ENCODE results near the gene SAPCD2.

DNA sequence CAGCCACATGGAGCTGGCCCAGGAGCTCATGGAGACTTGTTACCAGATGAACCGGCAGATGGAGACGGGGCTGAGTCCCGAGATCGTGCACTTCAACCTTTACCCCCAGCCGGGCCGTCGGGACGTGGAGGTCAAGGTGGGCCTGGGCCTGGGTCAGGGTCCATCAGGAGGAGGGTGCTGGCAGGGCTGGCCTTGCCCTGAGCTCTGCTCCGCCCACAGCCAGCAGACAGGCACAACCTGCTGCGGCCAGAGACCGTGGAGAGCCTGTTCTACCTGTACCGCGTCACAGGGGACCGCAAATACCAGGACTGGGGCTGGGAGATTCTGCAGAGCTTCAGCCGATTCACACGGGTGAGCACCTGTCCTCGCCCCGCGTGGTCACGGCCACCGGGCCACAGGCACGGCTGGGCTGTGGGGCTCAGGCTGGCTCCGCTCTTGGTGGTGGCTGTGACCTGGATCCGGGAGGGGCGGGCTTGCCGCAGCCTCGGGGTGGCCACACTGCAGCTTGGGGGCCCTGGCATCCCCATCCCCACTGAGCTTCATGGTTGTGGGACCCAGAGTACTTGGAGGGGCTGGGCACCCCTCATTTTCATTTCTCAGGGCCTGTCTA is 37.1 kb upstream of the SAPCD2 start:
- TF ChIP-seq, protein P1, sequence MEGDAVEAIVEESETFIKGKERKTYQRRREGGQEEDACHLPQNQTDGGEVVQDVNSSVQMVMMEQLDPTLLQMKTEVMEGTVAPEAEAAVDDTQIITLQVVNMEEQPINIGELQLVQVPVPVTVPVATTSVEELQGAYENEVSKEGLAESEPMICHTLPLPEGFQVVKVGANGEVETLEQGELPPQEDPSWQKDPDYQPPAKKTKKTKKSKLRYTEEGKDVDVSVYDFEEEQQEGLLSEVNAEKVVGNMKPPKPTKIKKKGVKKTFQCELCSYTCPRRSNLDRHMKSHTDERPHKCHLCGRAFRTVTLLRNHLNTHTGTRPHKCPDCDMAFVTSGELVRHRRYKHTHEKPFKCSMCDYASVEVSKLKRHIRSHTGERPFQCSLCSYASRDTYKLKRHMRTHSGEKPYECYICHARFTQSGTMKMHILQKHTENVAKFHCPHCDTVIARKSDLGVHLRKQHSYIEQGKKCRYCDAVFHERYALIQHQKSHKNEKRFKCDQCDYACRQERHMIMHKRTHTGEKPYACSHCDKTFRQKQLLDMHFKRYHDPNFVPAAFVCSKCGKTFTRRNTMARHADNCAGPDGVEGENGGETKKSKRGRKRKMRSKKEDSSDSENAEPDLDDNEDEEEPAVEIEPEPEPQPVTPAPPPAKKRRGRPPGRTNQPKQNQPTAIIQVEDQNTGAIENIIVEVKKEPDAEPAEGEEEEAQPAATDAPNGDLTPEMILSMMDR (IDR thresholded peaks at IDR 0.05), result no peak
- no peak for TF ChIP-seq POLR2AphosphoS5 (IDR thresholded peaks at IDR 0.05)

All from suprapubic skin (tissue), 3 donors.